BE2C (cell line): Measurements from ENCODE around the gene PFKFB4.

Experiments
- DNase-seq: peaks from one replicate; pipeline ENCODE4 v3.0.0-alpha.2; 2020
- H3K27me3 ChIP-seq: fragments of 250-450 bp; sonication (Bioruptor Pico); 2 replicates; pipeline ENCODE4 v1.5.1; 2020; ENCODE audit warnings: mild to moderate bottlenecking
- H3K36me3 ChIP-seq: fragments of 250-450 bp; sonication (Bioruptor Pico); 2 replicates; pipeline ENCODE4 v1.5.1; 2020; ENCODE audit warnings: mild to moderate bottlenecking
- H3K4me1 ChIP-seq: fragments of 250-450 bp; sonication (Bioruptor Pico); 2 replicates; pipeline ENCODE4 v1.5.1; 2020
- H3K4me3 ChIP-seq: 2 replicates; pipeline ENCODE4 v1.5.1; 2011; ENCODE audit warnings: low read depth, low read length
- H3K9me3 ChIP-seq: fragments of 250-450 bp; sonication (Bioruptor Pico); 2 replicates; pipeline ENCODE4 v1.5.1; 2020
- TF ChIP-seq, protein P1 (sequence below): IDR thresholded peaks from 2 replicates; pipeline ENCODE4 v1.5.1; 2012; ENCODE audit warnings: mild to moderate bottlenecking, low read depth, low read length

PFKFB4 gene

DNA sequence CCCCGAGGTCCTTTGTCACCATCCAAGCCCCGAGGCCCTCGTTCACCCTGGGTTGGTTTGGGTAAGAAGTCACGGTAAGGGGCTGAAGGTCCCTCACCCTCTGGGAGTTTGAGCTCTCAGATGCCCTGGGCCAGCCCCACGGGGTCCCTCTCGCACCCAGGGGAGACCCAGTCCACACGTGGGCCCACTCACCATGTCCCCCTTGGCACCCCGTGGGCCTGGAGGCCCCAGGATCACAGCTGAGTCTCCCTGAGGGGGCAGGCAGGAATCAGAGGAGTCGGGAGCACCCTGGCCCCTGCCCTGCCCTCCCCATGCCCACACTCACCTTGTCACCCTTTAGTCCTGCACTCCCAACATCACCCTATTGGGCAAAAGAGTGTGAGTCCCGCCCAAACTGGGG lies 12.8 kb upstream of the PFKFB4 start:
- Histone ChIP-seq H3K36me3 (no peaks in the 10 kb centered on the region), H3K9me3 (no peaks in the 10 kb centered on the region), H3K4me3 (no peak overlapping the region), H3K27me3 (no peaks in the 10 kb centered on the region), H3K4me1 (peaks cover 8% of the 10 kb centered on the region)
- DNase-seq: no peak
- TF ChIP-seq, protein P1, sequence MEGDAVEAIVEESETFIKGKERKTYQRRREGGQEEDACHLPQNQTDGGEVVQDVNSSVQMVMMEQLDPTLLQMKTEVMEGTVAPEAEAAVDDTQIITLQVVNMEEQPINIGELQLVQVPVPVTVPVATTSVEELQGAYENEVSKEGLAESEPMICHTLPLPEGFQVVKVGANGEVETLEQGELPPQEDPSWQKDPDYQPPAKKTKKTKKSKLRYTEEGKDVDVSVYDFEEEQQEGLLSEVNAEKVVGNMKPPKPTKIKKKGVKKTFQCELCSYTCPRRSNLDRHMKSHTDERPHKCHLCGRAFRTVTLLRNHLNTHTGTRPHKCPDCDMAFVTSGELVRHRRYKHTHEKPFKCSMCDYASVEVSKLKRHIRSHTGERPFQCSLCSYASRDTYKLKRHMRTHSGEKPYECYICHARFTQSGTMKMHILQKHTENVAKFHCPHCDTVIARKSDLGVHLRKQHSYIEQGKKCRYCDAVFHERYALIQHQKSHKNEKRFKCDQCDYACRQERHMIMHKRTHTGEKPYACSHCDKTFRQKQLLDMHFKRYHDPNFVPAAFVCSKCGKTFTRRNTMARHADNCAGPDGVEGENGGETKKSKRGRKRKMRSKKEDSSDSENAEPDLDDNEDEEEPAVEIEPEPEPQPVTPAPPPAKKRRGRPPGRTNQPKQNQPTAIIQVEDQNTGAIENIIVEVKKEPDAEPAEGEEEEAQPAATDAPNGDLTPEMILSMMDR: no peak

DNA sequence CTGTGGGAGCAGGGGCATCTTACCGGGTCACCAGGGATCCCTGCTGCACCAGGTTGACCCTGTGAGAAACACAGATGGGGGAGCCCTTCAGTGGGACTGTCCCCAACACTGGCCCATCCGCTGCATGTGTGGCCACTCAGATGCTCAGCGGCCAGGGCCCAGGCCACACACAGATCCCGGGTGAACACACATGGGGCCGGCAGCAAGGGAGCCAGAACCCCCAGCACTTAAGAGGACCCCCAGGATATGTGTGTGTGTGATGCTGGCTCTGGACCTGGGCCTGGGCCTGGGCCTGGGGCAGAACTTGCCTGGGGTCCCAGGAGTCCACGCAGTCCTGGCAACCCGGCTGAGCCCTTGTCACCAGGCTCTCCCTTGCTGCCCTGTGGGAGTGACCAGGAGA lies 11.9 kb upstream of the PFKFB4 start:
- Histone ChIP-seq H3K4me3 (no peak overlapping the region), H3K9me3 (no peaks in the 10 kb centered on the region), H3K36me3 (no peaks in the 10 kb centered on the region), H3K4me1 (peaks cover 8% of the 10 kb centered on the region), H3K27me3 (no peaks in the 10 kb centered on the region)
- no peak for DNase-seq
- TF ChIP-seq, protein P1: no peak

DNA sequence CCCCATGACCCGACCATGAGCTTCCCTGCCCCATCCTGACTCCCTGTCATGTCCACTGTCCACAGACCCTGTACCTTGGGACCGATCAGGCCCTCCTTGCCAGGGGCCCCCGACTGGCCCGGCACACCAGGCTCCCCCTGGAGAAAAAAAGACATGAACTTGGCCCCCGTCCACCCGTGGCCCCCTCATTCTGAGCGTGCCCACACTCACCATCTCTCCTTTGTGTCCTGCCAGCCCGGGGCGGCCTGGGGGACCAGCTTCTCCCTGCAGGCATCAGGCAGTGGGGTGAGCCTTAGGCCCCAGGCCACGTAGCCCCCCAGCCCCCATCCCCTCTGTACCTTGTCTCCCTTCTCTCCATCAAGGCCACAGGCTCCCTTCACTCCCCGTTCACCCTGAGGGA lies 10.9 kb upstream of the PFKFB4 start:
- no peak for DNase-seq
- H3K4me3 ChIP-seq: no peak overlapping the region

DNA sequence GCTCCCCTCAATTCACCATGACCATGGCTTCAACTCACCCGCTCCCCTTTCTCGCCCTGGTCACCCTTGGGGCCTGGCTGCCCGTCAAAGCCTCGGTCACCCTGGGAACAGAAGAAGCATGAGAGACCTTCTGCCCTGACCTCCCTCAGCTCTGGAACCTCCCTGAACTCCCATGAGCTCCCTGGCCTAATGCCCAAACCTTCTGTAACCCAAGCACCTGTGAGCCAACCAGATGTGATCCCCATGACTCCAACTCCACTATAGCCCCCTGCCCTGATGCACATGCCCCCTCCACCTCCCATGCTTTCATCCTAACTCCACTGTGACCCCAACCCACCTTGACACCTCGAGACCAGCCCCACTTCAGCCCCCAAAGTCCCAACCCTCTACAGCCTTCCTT lies 10.5 kb upstream of the PFKFB4 start:
- TF ChIP-seq, protein P1: no peak
- Histone ChIP-seq H3K9me3 (no peaks in the 10 kb centered on the region), H3K36me3 (no peaks in the 10 kb centered on the region), H3K4me1 (peaks cover 8% of the 10 kb centered on the region), H3K4me3 (no peak overlapping the region), H3K27me3 (no peaks in the 10 kb centered on the region)
- DNase-seq: no peak

More for the DNA sequence above, 10.9 kb upstream of the PFKFB4 start:
- Histone ChIP-seq H3K4me1 (peaks cover 8% of the 10 kb centered on the region), H3K9me3 (no peaks in the 10 kb centered on the region), H3K36me3 (no peaks in the 10 kb centered on the region), H3K27me3 (no peaks in the 10 kb centered on the region)
- TF ChIP-seq, protein P1: no peak

DNA sequence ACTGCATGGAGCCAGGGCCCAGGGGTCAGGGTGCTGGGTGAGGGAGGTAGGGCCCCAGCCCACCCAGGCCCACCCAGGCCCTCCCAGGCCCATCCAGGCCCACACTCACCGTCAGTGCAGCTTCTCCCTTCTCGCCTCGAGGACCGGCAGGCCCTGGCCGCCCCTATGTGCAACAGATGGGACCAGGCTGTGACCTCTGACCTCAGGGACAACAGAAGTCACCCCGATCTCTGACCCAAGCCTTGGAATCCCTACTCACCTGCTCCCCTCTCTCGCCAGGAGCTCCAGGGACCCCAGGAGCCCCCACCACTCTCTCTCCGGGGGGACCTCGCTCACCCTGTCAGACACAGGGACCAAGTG lies 9.8 kb upstream of the PFKFB4 start:
- H3K27me3 ChIP-seq: no peaks in the 10 kb centered on the region
- TF ChIP-seq, protein P1: no peak
- no peaks in the 10 kb centered on the region for H3K36me3 ChIP-seq
- no peak for DNase-seq
- H3K4me3 ChIP-seq: no peak overlapping the region
- no peaks in the 10 kb centered on the region for H3K9me3 ChIP-seq
- peaks cover 8% of the 10 kb centered on the region for H3K4me1 ChIP-seq

DNA sequence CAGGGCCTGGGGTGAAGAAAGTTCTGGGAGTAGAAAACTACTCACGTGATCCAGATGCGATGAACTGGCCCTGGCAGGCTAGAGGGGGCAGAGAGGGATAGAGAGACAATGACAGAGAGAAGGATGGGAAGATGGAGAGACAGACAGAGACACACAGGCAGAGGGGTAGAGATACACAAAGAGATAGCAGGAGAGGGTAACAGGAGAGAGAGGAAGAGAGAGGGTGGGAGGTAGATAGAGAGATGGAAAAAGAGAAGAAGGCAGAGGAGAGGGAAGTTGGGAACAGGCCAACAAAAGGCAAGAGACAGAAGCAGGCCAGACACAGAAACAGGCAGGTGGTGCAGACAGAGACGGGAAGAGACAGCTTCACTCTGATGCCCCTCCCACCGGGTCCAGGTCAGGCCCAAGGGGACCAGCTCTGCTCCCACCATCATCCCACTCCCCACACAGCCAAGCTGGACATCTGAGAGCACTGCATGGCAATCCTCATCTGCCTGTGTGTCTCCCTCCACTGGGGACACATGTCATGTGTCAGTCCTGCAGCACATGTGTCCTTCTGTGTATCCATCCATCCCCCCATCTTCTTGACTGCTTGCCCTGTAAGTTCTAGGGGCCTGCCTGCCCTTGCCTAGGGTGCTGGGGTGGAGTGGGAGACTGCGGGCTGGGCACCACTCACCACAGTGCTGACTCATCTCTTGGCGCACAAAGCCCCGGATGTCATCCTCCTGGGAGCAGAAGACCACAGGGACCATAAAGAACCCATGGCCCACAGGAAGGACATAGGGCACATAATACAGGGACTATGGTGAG lies 9.2 kb upstream of the PFKFB4 start:
- no peaks in the 10 kb centered on the region for H3K9me3 ChIP-seq
- H3K4me3 ChIP-seq: no peak overlapping the region
- H3K36me3 ChIP-seq: no peaks in the 10 kb centered on the region
- H3K27me3 ChIP-seq: no peaks in the 10 kb centered on the region
- peaks cover 8% of the 10 kb centered on the region for H3K4me1 ChIP-seq
- TF ChIP-seq, protein P1: no peak
- peak; percentile 32 for DNase-seq
